Transverse colon (tissue), 4 donors: ENCODE measurements around the gene ZNF148. TPM values are rescaled to one million over a fixed set of nuclear protein-coding genes. Genes with fewer than 3 reads are reported as not detected.

Source experiments
- DNase-seq: peaks from one replicate; pipeline ENCODE4 v3.0.0-alpha.2; 2019
- H3K27ac ChIP-seq, 4 donors: fragments of 200-600 bp; sonication (generic); 2 replicates each; pipeline ENCODE4 v1.5.1; 2016 to 2018; ENCODE audit warnings: inconsistent platforms in 4 of 4
- H3K27me3 ChIP-seq: fragments of 200-600 bp; sonication (generic); 2 replicates; pipeline ENCODE4 v1.5.1; 2017; ENCODE audit warnings: inconsistent platforms
- H3K36me3 ChIP-seq, 4 donors: fragments of 200-600 bp; sonication (generic); 2 replicates each; pipeline ENCODE4 v1.5.1; 2017 to 2019; ENCODE audit warnings: inconsistent platforms in 4 of 4
- H3K4me1 ChIP-seq, 4 donors: fragments of 200-600 bp; sonication (generic); 2 replicates each; pipeline ENCODE4 v1.5.1; 2017 to 2020; ENCODE audit warnings: inconsistent platforms in 4 of 4
- H3K4me3 ChIP-seq, 4 donors: fragments of 200-600 bp; sonication (generic); 1 replicate in 1 of 4; 2 replicates in 3 of 4; pipeline versions ENCODE4 v1.5.1 to v1.6.1; 2017 to 2019; ENCODE audit warnings: inconsistent platforms in 4 of 4
- H3K9me3 ChIP-seq, 2 donors: fragments of 200-600 bp; sonication (generic); 2 replicates each; pipeline ENCODE4 v1.5.1; 2017 to 2019; ENCODE audit warnings: inconsistent platforms in 2 of 2
- CTCF ChIP-seq, 5 experiments: fragments of 200-600 bp in 3 of 5; fragments of 450-650 bp in 2 of 5; sonication (generic) in 3 of 5; IDR thresholded peaks; 1 replicate in 2 of 5; 2 replicates in 3 of 5; pipeline ENCODE4 v1.5.1; 2016 to 2017; ENCODE audit warnings: antibody characterized with exemption in 5 of 5, inconsistent platforms in 3 of 5, mild to moderate bottlenecking in 2 of 5, moderate library complexity in 1 of 5
- EP300 ChIP-seq: sonication (generic); formaldehyde crosslinking; IDR thresholded peaks from one replicate; pipeline ENCODE4 v1.6.1; 2017; ENCODE audit warnings: antibody characterized with exemption, low read depth
- POLR2A ChIP-seq: fragments of 450-650 bp; IDR thresholded peaks from one replicate; pipeline ENCODE4 v1.6.1; 2016; ENCODE audit warnings: antibody characterized with exemption, mild to moderate bottlenecking, moderate library complexity
- POLR2AphosphoS5 ChIP-seq, 3 donors: sonication (generic); formaldehyde crosslinking; IDR thresholded peaks; one replicate each; pipeline ENCODE4 v1.6.1; 2016; ENCODE audit warnings: antibody characterized with exemption in 3 of 3
- WGBS, 2 donors: methylation state at CpG; one replicate each; pipeline ENCODE4 v1.1.5; 2018; ENCODE audit warnings: low coverage in 1 of 2; 5-methylcytosine and 5-hydroxymethylcytosine counted together
- in situ Hi-C, 4 donors: fragments of 200-750 bp; cut with MboI; loops; one replicate each; pipeline versions ENCODE4 v1.15.0 to v1.15.1; 2017; ENCODE audit warnings: low sequenced_read_pairs in 3 of 4, low pct_ligation_motif_present in 1 of 4, low pct_unique_long_range_greater_than_20kb in 1 of 4
- intact Hi-C: fragments of 100-400 bp; cut with DNase I; formaldehyde crosslinking; loops from one replicate; pipeline ENCODE4 v1.15.1; 2023; ENCODE audit warnings: low total_unique reads
- total RNA-seq, 4 donors: library from RNA; depleted of rRNA; stranded (reverse); fragments of >200 nt; gene quantifications; one replicate each; pipeline ENCODE4 v1.1.0, GENCODE V29; 2016

Gene ZNF148
- total RNA-seq, 4 donors from 2014 or later: 23.6 to 30.3 (median 27.6) TPM

- intact Hi-C loops: no loop called here
These were observed 49.4 kb downstream of the ZNF148 start for GRCh38 chr3:125325746-125326145.

GRCh38 chr3:125324341-125324740 is 50.8 kb downstream of the ZNF148 start:
- Histone ChIP-seq H3K4me3 (no peak overlapping the region), H3K36me3 (peaks cover 0 to 18% (median 6%) of the 10 kb centered on the region in 4 donors), H3K4me1 (peaks cover 0 to 3% (median 0%) of the 10 kb centered on the region in 4 donors), H3K9me3 (peaks cover 0 to 6% of the 10 kb centered on the region in 2 donors), H3K27me3 (no peaks in the 10 kb centered on the region), H3K27ac (no peak overlapping the region)
- intact Hi-C loops (no loop called here), in situ Hi-C loops (no loop called here)
- DNase-seq: no peak
- 34 to 42% methylated on average over 1 of the region's 1 CpG for WGBS, 2 donors
- TF ChIP-seq POLR2A (no peak), EP300 (no peak), POLR2AphosphoS5 (IDR thresholded peaks at IDR 0.05) (no peak), CTCF (IDR thresholded peaks at IDR 0.05) (no peak)

More at GRCh38 chr3:125325746-125326145, 49.4 kb downstream of the ZNF148 start:
- Histone ChIP-seq H3K27ac (no peak overlapping the region), H3K27me3 (no peaks in the 10 kb centered on the region), H3K9me3 (peaks cover 0 to 6% of the 10 kb centered on the region in 2 donors), H3K36me3 (peaks cover 0 to 23% (median 6%) of the 10 kb centered on the region in 4 donors), H3K4me3 (no peak overlapping the region), H3K4me1 (peaks cover 0 to 3% (median 0%) of the 10 kb centered on the region in 4 donors)
- DNase-seq: no peak
- no peak for TF ChIP-seq POLR2AphosphoS5 (IDR thresholded peaks at IDR 0.05)
- TF ChIP-seq POLR2A: no peak
- no peak for TF ChIP-seq CTCF (IDR thresholded peaks at IDR 0.05)
- TF ChIP-seq EP300: no peak
- in situ Hi-C loops: no loop called here

- WGBS, 2 donors: 95 to 98% methylated on average over 2 of the region's 2 CpGs
- Histone ChIP-seq H3K4me3 (no peak overlapping the region), H3K36me3 (peaks cover 0 to 15% (median 6%) of the 10 kb centered on the region in 4 donors), H3K4me1 (peaks cover 0 to 3% (median 0%) of the 10 kb centered on the region in 4 donors), H3K9me3 (peaks cover 0 to 6% of the 10 kb centered on the region in 2 donors), H3K27me3 (no peaks in the 10 kb centered on the region), H3K27ac (no peak overlapping the region)
- intact Hi-C loops: no loop called here
- DNase-seq: no peak
- in situ Hi-C loops: no loop called here
- no peak for TF ChIP-seq POLR2A
- TF ChIP-seq CTCF (IDR thresholded peaks at IDR 0.05): no peak
- no peak for TF ChIP-seq EP300
- TF ChIP-seq POLR2AphosphoS5 (IDR thresholded peaks at IDR 0.05): no peak
These were observed 52.2 kb downstream of the ZNF148 start for GRCh38 chr3:125322917-125323316.

GRCh38 chr3:125322166-125322565 is 53.0 kb downstream of the ZNF148 start:
- intact Hi-C loops (no loop called here), in situ Hi-C loops (no loop called here)
- Histone ChIP-seq H3K4me3 (no peak overlapping the region), H3K27ac (no peak overlapping the region), H3K4me1 (peaks cover 0 to 3% (median 0%) of the 10 kb centered on the region in 4 donors), H3K9me3 (peaks cover 0 to 6% of the 10 kb centered on the region in 2 donors), H3K27me3 (no peaks in the 10 kb centered on the region), H3K36me3 (peaks cover 0 to 12% (median 5%) of the 10 kb centered on the region in 4 donors)
- no peak for TF ChIP-seq POLR2A
- WGBS, 2 donors: 85 to 88% methylated on average over 1 to 6 of the region's 6 CpGs
- DNase-seq: no peak

- WGBS, 2 donors: 92 to 100% methylated on average over 2 of the region's 2 CpGs
These were observed 55.4 kb downstream of the ZNF148 start for GRCh38 chr3:125319765-125320164.

More at GRCh38 chr3:125319765-125320164, 55.4 kb downstream of the ZNF148 start:
- intact Hi-C loops (no loop called here), in situ Hi-C loops (no loop called here)
- no peaks in the 10 kb centered on the region for H3K27me3 ChIP-seq
- peaks cover 0 to 2% (median 0%) of the 10 kb centered on the region in 4 donors for H3K36me3 ChIP-seq
- no peak overlapping the region for H3K4me3 ChIP-seq
- no peak overlapping the region for H3K27ac ChIP-seq
- TF ChIP-seq POLR2A (no peak), POLR2AphosphoS5 (IDR thresholded peaks at IDR 0.05) (no peak), CTCF (IDR thresholded peaks at IDR 0.05) (no peak), EP300 (no peak)
- no peak for DNase-seq
- H3K9me3 ChIP-seq: no peaks in the 10 kb centered on the region
- peaks cover 0 to 3% (median 0%) of the 10 kb centered on the region in 4 donors for H3K4me1 ChIP-seq
